Right lobe of liver (tissue), 4 donors: ENCODE measurements around the gene FFAR1.

ENCODE experiments used
- POLR2A ChIP-seq: fragments of 450-650 bp; IDR thresholded peaks from one replicate; pipeline ENCODE4 v1.6.1; 2017; ENCODE audit warnings: antibody characterized with exemption, mild to moderate bottlenecking
- TF ChIP-seq, protein P1 (sequence below), 4 donors: fragments of 200-600 bp in 3 of 4; fragments of 450-650 bp in 1 of 4; IDR thresholded peaks; one replicate each; pipeline versions ENCODE4 v1.5.1 to v1.8.0; 2016 to 2022; ENCODE audit warnings: antibody characterized with exemption in 4 of 4, mild to moderate bottlenecking in 2 of 4
- donor health status: DM: no; HTN: no; CAD: no.
- donor health status: DM: no; HTN: no; CAD: no.
- donor health status: DM: no; HTN: yes; CAD: no.

GRCh38 chr19:35354898-35355297 lies 7.2 kb downstream of the FFAR1 start:
- no peak for TF ChIP-seq POLR2A
- TF ChIP-seq, protein P1, sequence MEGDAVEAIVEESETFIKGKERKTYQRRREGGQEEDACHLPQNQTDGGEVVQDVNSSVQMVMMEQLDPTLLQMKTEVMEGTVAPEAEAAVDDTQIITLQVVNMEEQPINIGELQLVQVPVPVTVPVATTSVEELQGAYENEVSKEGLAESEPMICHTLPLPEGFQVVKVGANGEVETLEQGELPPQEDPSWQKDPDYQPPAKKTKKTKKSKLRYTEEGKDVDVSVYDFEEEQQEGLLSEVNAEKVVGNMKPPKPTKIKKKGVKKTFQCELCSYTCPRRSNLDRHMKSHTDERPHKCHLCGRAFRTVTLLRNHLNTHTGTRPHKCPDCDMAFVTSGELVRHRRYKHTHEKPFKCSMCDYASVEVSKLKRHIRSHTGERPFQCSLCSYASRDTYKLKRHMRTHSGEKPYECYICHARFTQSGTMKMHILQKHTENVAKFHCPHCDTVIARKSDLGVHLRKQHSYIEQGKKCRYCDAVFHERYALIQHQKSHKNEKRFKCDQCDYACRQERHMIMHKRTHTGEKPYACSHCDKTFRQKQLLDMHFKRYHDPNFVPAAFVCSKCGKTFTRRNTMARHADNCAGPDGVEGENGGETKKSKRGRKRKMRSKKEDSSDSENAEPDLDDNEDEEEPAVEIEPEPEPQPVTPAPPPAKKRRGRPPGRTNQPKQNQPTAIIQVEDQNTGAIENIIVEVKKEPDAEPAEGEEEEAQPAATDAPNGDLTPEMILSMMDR (IDR thresholded peaks at IDR 0.05): no peak
